Heart left ventricle (tissue), 16 donors: ENCODE measurements around the gene GCLC. TPM values are rescaled to one million over a fixed set of nuclear protein-coding genes. Genes with fewer than 3 reads are reported as not detected.
A peak's percentile ranks its signal among the peaks of the same experiment; 100 is the strongest.

Experiments used
- ATAC-seq, 4 donors: fragments of 200-7000 bp; cut with Tn5 transposase; one replicate each; pipeline ENCODE4 v1.9.1; 2020 to 2022; ENCODE audit warnings: moderate library complexity in 4 of 4, mild to moderate bottlenecking in 3 of 4, moderate number of reproducible peaks in 1 of 4
- DNase-seq, 5 donors: peaks; one replicate each; pipeline ENCODE4 v3.0.0-alpha.2; 2020
- H3K27ac ChIP-seq, 12 donors: fragments of 200-600 bp; sonication (generic) in 4 of 12; one replicate each; pipeline versions ENCODE4 v1.5.0 to v1.8.0; 2016 to 2022; ENCODE audit warnings: mild to moderate bottlenecking in 2 of 12
- H3K27me3 ChIP-seq, 9 donors: fragments of 200-600 bp; sonication (generic) in 2 of 9; one replicate each; pipeline versions ENCODE4 v1.5.1 to v1.8.0; 2016 to 2022; ENCODE audit warnings: mild to moderate bottlenecking in 3 of 9
- H3K36me3 ChIP-seq, 9 donors: fragments of 200-600 bp; sonication (generic) in 2 of 9; one replicate each; pipeline versions ENCODE4 v1.5.0 to v1.8.0; 2018 to 2022; ENCODE audit warnings: mild to moderate bottlenecking in 2 of 9
- H3K4me1 ChIP-seq, 12 donors: fragments of 200-600 bp; sonication (generic) in 4 of 12; one replicate each; pipeline versions ENCODE4 v1.5.0 to v1.8.0; 2016 to 2022; ENCODE audit warnings: mild to moderate bottlenecking in 3 of 12
- H3K4me3 ChIP-seq, 12 donors: fragments of 200-600 bp; sonication (generic) in 4 of 12; one replicate each; pipeline versions ENCODE4 v1.5.0 to v1.8.0; 2017 to 2022; ENCODE audit warnings: mild to moderate bottlenecking in 9 of 12, moderate library complexity in 4 of 12
- H3K9me3 ChIP-seq, 12 donors: fragments of 200-600 bp; sonication (generic) in 4 of 12; one replicate each; pipeline versions ENCODE4 v1.5.0 to v1.8.0; 2016 to 2022; ENCODE audit warnings: mild to moderate bottlenecking in 1 of 12
- CTCF ChIP-seq, 12 donors: fragments of 200-600 bp; sonication (generic) in 4 of 12; IDR thresholded peaks; one replicate each; pipeline versions ENCODE4 v1.5.0 to v1.8.0; 2018 to 2022; ENCODE audit warnings: antibody characterized with exemption in 12 of 12, mild to moderate bottlenecking in 5 of 12
- POLR2A ChIP-seq, 2 donors: fragments of 450-650 bp; IDR thresholded peaks; one replicate each; pipeline ENCODE4 v1.6.1; 2017; ENCODE audit warnings: antibody characterized with exemption in 2 of 2, mild to moderate bottlenecking in 2 of 2, moderate library complexity in 2 of 2
- WGBS, 4 donors: extraction: QIAGEN DNeasy Blood & Tissue Kit in 2 of 4; methylation state at CpG; one replicate each; pipeline versions ENCODE4 v1.1.5 to v1.1.7; 2013 to 2018; 5-methylcytosine and 5-hydroxymethylcytosine counted together
- intact Hi-C, 10 donors: fragments of 100-400 bp; cut with DNase I; formaldehyde crosslinking; loops; one replicate each; pipeline versions ENCODE4 v1.11.1 to v1.14.2; 2022
- polyA plus RNA-seq, 2 donors: library from polyadenylated mRNA; stranded (reverse); fragments of 200-250 nt; gene quantifications; one replicate each; pipeline ENCODE4 v1.2.3, GENCODE V29; 2013
- total RNA-seq, 9 donors: library from RNA; depleted of rRNA in 2 of 9; stranded (reverse); fragments of >200 nt in 2 of 9; fragmentation: NEBNext Ultra II Directional in 3 of 9; extraction: Animal tissue kit (Norgen Biotek cat#: 25700) in 3 of 9; gene quantifications; one replicate each; pipeline versions ENCODE4 v1.1.0 to v1.2.4, GENCODE V29; 2016 to 2023
- donor health status: ischemic (EF 13 %, LVEDD 7.1; RV severe dilation, severe dysfunction).
- donor health status: healthy with polysubstance abuse.
- donor health status: DM: no; HTN: yes; CAD: no.
- donor health status: DM: no; HTN: no; CAD: no.
- donor health status: ischemic (EF 25% LVEDD 6.9; RV normal size, moderate dysfunction).
- donor health status: ischemic (EF 25% LVEDD 5.7; RV mildly dilated, moderate dysfunction).
- donor health status: healthy.
- donor health status: DM: yes; HTN: yes; CAD: no.
- donor health status: ischemic (EF 35%, LVEDD 5.7; RV mildly dilated, moderate dysfunction).
- donor health status: nonischemic (EF 11% LVEDD 7.7; RV severe dilation, severe dysfunction).
- donor health status: DM: yes; HTN: yes; CAD: no.
- donor health status: PGD.
- donor health status: ischemic (EF 29% LVEDD 5.4; RV normal size, mild dysfunction).
- donor health status: nonischemic (EF 23%, LVEDD 6.1; RV moderate dilation, normal function).

Gene GCLC
- total and polyA plus RNA-seq, 11 donors = 8.1 to 42.9 (median 29.3) TPM

- 79 to 89% (median 86%) methylated on average over 1 of the region's 1 CpG for WGBS, 4 donors
- intact Hi-C loops = loop anchor here (5.0 to 10.0 kb wide), 12 partner anchors 43 to 485 kb away; partner anchors contain the start of genes ELOVL5 (in 5 of the 10) and GSTA4 (in 2 of the 10)
These were observed 65.0 kb downstream of the GCLC start for GRCh38 chr6:53479871-53480270.

GRCh38 chr6:53476964-53477363 lies 67.9 kb downstream of the GCLC start:
- 93 to 100% (median 97%) methylated on average over 1 of the region's 1 CpG for WGBS, 4 donors
- intact Hi-C loops = loop anchor here in 1 of 10 donors (10.0 kb wide), 1 partner anchor 62 kb away; no protein-coding TSS in a partner anchor
- Histone ChIP-seq H3K4me1 (no peaks in the 10 kb centered on the region), H3K9me3 (no peaks in the 10 kb centered on the region), H3K4me3 (no peak overlapping the region), H3K27ac (no peak overlapping the region), H3K36me3 (no peaks in the 10 kb centered on the region), H3K27me3 (no peaks in the 10 kb centered on the region)
- DNase-seq (no peak), ATAC-seq (no peak)
- TF ChIP-seq POLR2A (IDR thresholded peaks at IDR 0.05) (no peak), CTCF (IDR thresholded peaks at IDR 0.05) (no peak)

More at GRCh38 chr6:53479871-53480270, 65.0 kb downstream of the GCLC start:
- no peak overlapping the region for H3K27ac ChIP-seq
- H3K4me3 ChIP-seq = no peak overlapping the region
- ATAC-seq (no peak), DNase-seq (no peak)
- H3K27me3 ChIP-seq = no peaks in the 10 kb centered on the region
- no peaks in the 10 kb centered on the region for H3K36me3 ChIP-seq
- no peaks in the 10 kb centered on the region for H3K9me3 ChIP-seq
- TF ChIP-seq POLR2A (IDR thresholded peaks at IDR 0.05) (no peak), CTCF (IDR thresholded peaks at IDR 0.05) (no peak)
- peaks cover 0 to 27% (median 16%) of the 10 kb centered on the region in 12 donors for H3K4me1 ChIP-seq

- H3K27me3 ChIP-seq = no peaks in the 10 kb centered on the region
- intact Hi-C loops = loop anchor here in 1 of 10 donors (10.0 kb wide), 1 partner anchor 59 kb away; no protein-coding TSS in a partner anchor
- H3K4me1 ChIP-seq = no peaks in the 10 kb centered on the region
- WGBS, 4 donors = 91 to 100% (median 95%) methylated on average over 2 of the region's 2 CpGs
- TF ChIP-seq CTCF (IDR thresholded peaks at IDR 0.05) = no peak
- no peak for TF ChIP-seq POLR2A (IDR thresholded peaks at IDR 0.05)
- H3K27ac ChIP-seq = no peak overlapping the region
- ATAC-seq (no peak), DNase-seq (no peak)
- H3K36me3 ChIP-seq = no peaks in the 10 kb centered on the region
- no peak overlapping the region for H3K4me3 ChIP-seq
- no peaks in the 10 kb centered on the region for H3K9me3 ChIP-seq
These were observed 70.9 kb downstream of the GCLC start for GRCh38 chr6:53474010-53474409.

GRCh38 chr6:53469163-53469562 lies 75.7 kb downstream of the GCLC start:
- intact Hi-C loops = no loop called here
- no peak overlapping the region for H3K4me3 ChIP-seq
- no peaks in the 10 kb centered on the region for H3K9me3 ChIP-seq
- no peak for TF ChIP-seq POLR2A (IDR thresholded peaks at IDR 0.05)
- no peak for TF ChIP-seq CTCF (IDR thresholded peaks at IDR 0.05)
- WGBS, 4 donors = 54 to 69% (median 58%) methylated on average over 1 of the region's 1 CpG
- DNase-seq (no peak), ATAC-seq (no peak)
- H3K27ac ChIP-seq = peak overlapping the region in 1 of 12 donors; percentile 48
- peaks cover 0 to 20% (median 0%) of the 10 kb centered on the region in 12 donors for H3K4me1 ChIP-seq
- H3K36me3 ChIP-seq = no peaks in the 10 kb centered on the region
- no peaks in the 10 kb centered on the region for H3K27me3 ChIP-seq
